Activated naive CD4-positive, alpha-beta T cell treated with anti-CD3 and anti-CD28 coated beads for 36 hours (primary cell): Measurements from ENCODE around the gene ALAD. TPM values are rescaled to one million over a fixed set of nuclear protein-coding genes. Genes with fewer than 3 reads are reported as not detected.
"Not testable (repeated sequence)": the region's sequence is repeated elsewhere in the genome, so short reads cannot be mapped to it uniquely, and the experiment has no call there.

ENCODE experiments used
- CTCF ChIA-PET: fragments of 350-600 bp; sonication (Branson Sonifier 250); formaldehyde crosslinking; loops from one replicate; lab custom pipeline; 2021; ENCODE audit warnings: antibody characterized with exemption; lab: Charles Lee
- DNase-seq: peaks from one replicate; pipeline ENCODE4 v3.0.0-alpha.2; 2020
- H3K27ac Mint-ChIP-seq: one replicate; pipeline ENCODE4 v1.8.0; 2021; ENCODE audit warnings: mild to moderate bottlenecking, mixed read lengths
- H3K27me3 Mint-ChIP-seq: one replicate; pipeline ENCODE4 v1.8.0; 2021; ENCODE audit warnings: low read depth, mixed read lengths
- H3K36me3 Mint-ChIP-seq: one replicate; pipeline ENCODE4 v1.8.0; 2021; ENCODE audit warnings: low read depth, mixed read lengths
- H3K4me1 Mint-ChIP-seq: one replicate; pipeline ENCODE4 v1.8.0; 2021; ENCODE audit warnings: low read depth, mixed read lengths
- H3K4me3 Mint-ChIP-seq: one replicate; pipeline ENCODE4 v1.8.0; 2021; ENCODE audit warnings: mild to moderate bottlenecking, moderate library complexity, mixed read lengths
- H3K9me3 Mint-ChIP-seq: one replicate; pipeline ENCODE4 v1.8.0; 2021; ENCODE audit warnings: mixed read lengths
- intact Hi-C: fragments of 100-400 bp; cut with micrococcal nuclease; formaldehyde crosslinking; loops from one replicate; pipeline ENCODE4 v1.15.1; 2023
- total RNA-seq, 2 experiments: library from RNA; stranded (reverse); gene quantifications; one replicate each; pipeline ENCODE4 v1.2.3, GENCODE V29; 2021

Gene ALAD
- total RNA-seq, 2 experiments from 2014 or later, result 16.1 to 17.7 TPM

DNA sequence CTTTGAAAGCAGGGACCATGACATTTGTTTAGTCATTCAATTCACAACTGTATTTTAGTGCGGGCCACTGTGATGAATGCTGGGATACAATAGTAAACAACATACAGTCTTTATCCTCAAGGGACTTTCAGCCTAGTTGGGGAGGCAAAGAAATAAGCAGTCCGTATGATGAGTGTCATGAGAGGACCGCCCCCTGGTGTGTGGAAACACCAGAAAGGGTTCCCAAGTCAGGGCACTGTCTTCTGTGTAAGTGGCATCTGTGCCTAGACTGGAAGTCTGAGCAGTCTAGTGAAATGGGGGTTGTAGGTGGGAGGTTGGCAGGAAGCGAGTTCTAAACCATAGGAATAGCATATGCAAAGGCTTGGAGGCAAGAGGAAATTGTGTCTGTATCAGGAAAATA is 16.3 kb upstream of the ALAD start:
- no peak overlapping the region for H3K4me3 Mint-ChIP-seq
- CTCF ChIA-PET, result no interaction called here
- no peaks in the 10 kb centered on the region for H3K9me3 Mint-ChIP-seq
- no peak for DNase-seq
- no peaks in the 10 kb centered on the region for H3K27me3 Mint-ChIP-seq
- H3K4me1 Mint-ChIP-seq, result no peaks in the 10 kb centered on the region
- no peak overlapping the region for H3K27ac Mint-ChIP-seq
- no peaks in the 10 kb centered on the region for H3K36me3 Mint-ChIP-seq
- intact Hi-C loops, result no loop called here

DNA sequence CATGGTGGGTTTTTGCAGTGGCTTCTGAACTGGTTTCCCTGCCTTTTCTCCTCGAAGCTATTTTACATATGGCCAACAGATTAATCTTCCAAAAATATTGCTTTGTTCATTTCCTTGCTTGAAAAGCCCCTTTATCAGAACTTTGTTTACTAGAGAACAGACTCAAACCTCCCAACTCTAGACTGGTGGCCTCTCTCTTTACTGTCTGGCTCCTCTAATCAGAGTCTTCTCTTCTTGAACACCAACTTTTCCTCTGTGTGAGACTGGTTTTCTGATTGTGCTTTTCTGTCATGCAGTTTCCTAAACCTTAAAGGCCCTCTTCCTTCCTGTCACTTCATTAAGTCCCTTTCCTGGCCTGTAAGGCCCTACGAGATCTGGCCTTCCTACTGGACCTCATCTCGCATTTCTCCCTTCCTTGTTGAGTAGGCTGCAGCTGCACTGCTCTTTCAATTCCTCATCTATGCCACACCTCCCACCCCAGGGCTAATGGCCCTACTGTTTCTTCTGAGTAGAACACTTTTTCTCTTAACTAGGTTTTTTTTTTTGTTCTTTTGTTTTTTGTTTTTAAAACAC is 15.2 kb upstream of the ALAD start:
- Mint-ChIP-seq H3K36me3 (no peaks in the 10 kb centered on the region), H3K4me3 (no peak overlapping the region), H3K27me3 (no peaks in the 10 kb centered on the region), H3K4me1 (peaks cover 6% of the 10 kb centered on the region), H3K27ac (no peak overlapping the region), H3K9me3 (no peaks in the 10 kb centered on the region)
- DNase-seq, result no peak
- CTCF ChIA-PET, result interaction anchor here (1.2 kb wide), 1 partner anchor 167 kb away, joined by 3 read pairs; no protein-coding TSS in a partner anchor
- intact Hi-C loops, result no loop called here

DNA sequence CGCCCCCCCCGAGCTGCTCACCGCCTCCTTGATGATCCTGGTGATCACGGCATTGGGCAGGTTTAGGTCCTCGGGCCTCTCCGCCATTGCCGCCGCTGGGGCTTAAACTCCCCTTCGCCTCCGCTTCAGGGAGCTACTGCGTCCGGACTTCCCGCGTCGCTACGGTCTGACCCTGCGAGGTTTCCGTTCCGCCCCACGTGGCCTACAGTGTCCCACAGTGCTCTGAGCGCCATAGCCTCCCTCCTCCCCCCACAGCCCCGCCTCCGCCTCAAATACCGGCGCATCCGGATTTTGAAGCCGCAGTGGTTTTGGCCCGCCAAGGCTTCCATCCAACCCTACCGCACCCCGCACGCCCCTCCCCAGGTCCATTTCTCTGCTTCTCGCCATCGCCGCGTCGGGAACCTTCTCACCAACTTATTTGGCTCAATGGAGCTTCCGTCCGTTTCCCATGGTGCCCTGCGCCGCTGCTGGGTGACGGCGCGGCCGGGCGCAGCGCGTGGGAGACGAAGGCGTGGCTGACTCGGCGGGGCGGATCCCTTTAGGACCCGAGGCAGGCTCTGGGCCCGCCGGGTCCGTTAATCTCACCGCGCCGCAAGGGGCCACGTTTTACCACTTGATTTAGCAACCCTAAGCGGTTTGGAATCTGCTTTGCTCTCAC is 9.3 kb upstream of the ALAD start, which contains the start of the genes C9orf43 and POLE3:
TSS of gene C9orf43 (plus strand) at position 541 of the 658 bp plus-strand sequence. CDS start 2,747 bp downstream, outside the sequence.
TSS of gene POLE3 (minus strand) at position 469 of the 658 bp plus-strand sequence. CDS start at position 87, 382 bp downstream.
- H3K4me1 Mint-ChIP-seq, result peaks cover 38% of the 10 kb centered on the region
- CTCF ChIA-PET, result interaction anchor here (0.6 to 2.4 kb wide), 10 partner anchors 9 to 245 kb away, joined by 3 to 13 read pairs (median 4); partner anchors contain the start of gene ALAD
- no peaks in the 10 kb centered on the region for H3K27me3 Mint-ChIP-seq
- intact Hi-C loops, result loop anchor here (1.0 to 2.0 kb wide), 10 partner anchors 8 to 254 kb away; partner anchors contain the start of genes CDC26, FKBP15, PRPF4 and SLC31A1
- peaks cover 27% of the 10 kb centered on the region for H3K36me3 Mint-ChIP-seq
- peak within 1 kb of the TSS; percentile 99 for H3K4me3 Mint-ChIP-seq
- DNase-seq, result peak; percentile 97
- H3K9me3 Mint-ChIP-seq, result no peaks in the 10 kb centered on the region
- H3K27ac Mint-ChIP-seq, result peak within 1 kb of the TSS; percentile 100

- DNase-seq, result no peak
- Mint-ChIP-seq H3K4me1 (peaks cover 38% of the 10 kb centered on the region), H3K9me3 (no peaks in the 10 kb centered on the region), H3K27me3 (no peaks in the 10 kb centered on the region), H3K27ac (peak overlapping the region; percentile 100), H3K36me3 (peaks cover 27% of the 10 kb centered on the region), H3K4me3 (peak overlapping the region; percentile 99)
- intact Hi-C loops, result loop anchor here (1.0 to 2.0 kb wide), 10 partner anchors 8 to 253 kb away; partner anchors contain the start of genes CDC26, FKBP15, PRPF4 and SLC31A1
- CTCF ChIA-PET, result interaction anchor here (0.6 to 2.4 kb wide), 9 partner anchors 8 to 245 kb away, joined by 3 to 13 read pairs (median 4); partner anchors contain the start of gene ALAD
Measured at GRCh38 chr9:113409883-113410206, 8.8 kb upstream of the ALAD start.

DNA sequence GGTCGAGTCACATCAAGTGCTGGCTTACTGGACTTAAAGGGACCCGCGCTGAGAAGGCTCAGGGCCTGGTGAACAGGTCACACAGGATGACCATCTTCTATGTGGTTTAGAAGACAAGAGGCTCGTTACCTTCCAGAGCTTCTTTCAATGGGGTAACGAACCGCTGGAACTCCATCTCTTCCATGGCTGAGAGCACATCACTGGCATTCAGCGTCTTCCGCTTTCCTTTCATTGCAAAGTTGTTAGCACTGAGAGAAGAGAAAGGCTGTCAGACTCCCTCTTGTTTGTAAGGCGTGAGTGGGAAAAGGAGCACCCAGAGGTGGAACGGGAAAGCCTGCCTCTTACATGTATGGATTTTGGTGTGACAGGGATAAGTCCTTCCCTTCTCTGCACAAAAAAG is 8.4 kb upstream of the ALAD start:
- no peak for DNase-seq
- Mint-ChIP-seq H3K27ac (peak overlapping the region; percentile 100), H3K4me3 (peak overlapping the region; percentile 99), H3K36me3 (peaks cover 27% of the 10 kb centered on the region), H3K9me3 (no peaks in the 10 kb centered on the region), H3K4me1 (peaks cover 38% of the 10 kb centered on the region), H3K27me3 (no peaks in the 10 kb centered on the region)
- intact Hi-C loops, result no loop called here
- CTCF ChIA-PET, result interaction anchor here (0.6 to 2.4 kb wide), 9 partner anchors 8 to 246 kb away, joined by 3 to 13 read pairs (median 4); partner anchors contain the start of genes ALAD, CDC26, PRPF4 and WDR31

GRCh38 chr9:113406873-113407511 is 5.9 kb upstream of the ALAD start:
- H3K27me3 Mint-ChIP-seq, H3K9me3 Mint-ChIP-seq, H3K4me3 Mint-ChIP-seq: not testable (repeated sequence)
- peaks cover 37% of the 10 kb centered on the region for H3K4me1 Mint-ChIP-seq
- peak; percentile 76 for DNase-seq
- CTCF ChIA-PET, result interaction anchor here (0.7 to 2.2 kb wide), 6 partner anchors 80 to 984 kb away, joined by 3 to 9 read pairs (median 6); partner anchors contain the start of genes CDC26 and PRPF4
- intact Hi-C loops, result loop anchor here (1.0 kb wide), 2 partner anchors 98 to 133 kb away; no protein-coding TSS in a partner anchor
- peak overlapping the region; percentile 83 for H3K27ac Mint-ChIP-seq
- H3K36me3 Mint-ChIP-seq, result peaks cover 27% of the 10 kb centered on the region

GRCh38 chr9:113406353-113406752 is 5.3 kb upstream of the ALAD start:
- H3K27ac Mint-ChIP-seq, DNase-seq, intact Hi-C loops, H3K4me3 Mint-ChIP-seq, H3K27me3 Mint-ChIP-seq, H3K9me3 Mint-ChIP-seq: not testable (repeated sequence)
- peaks cover 38% of the 10 kb centered on the region for H3K4me1 Mint-ChIP-seq
- peaks cover 27% of the 10 kb centered on the region for H3K36me3 Mint-ChIP-seq
- CTCF ChIA-PET, result interaction anchor here (0.6 to 1.9 kb wide), 6 partner anchors 79 to 176 kb away, joined by 3 to 7 read pairs (median 6); no protein-coding TSS in a partner anchor

- no peak overlapping the region for H3K4me3 Mint-ChIP-seq
- H3K9me3 Mint-ChIP-seq, result no peaks in the 10 kb centered on the region
- no peak for DNase-seq
- H3K27me3 Mint-ChIP-seq, result no peaks in the 10 kb centered on the region
- intact Hi-C loops, result no loop called here
- H3K4me1 Mint-ChIP-seq, result peaks cover 38% of the 10 kb centered on the region
- CTCF ChIA-PET, result interaction anchor here (0.6 to 6.7 kb wide), 11 partner anchors 27 to 452 kb away, joined by 3 to 61 read pairs (median 4); partner anchors contain the start of genes BSPRY, CDC26, HDHD3 and PRPF4
- H3K27ac Mint-ChIP-seq, result no peak overlapping the region
- peaks cover 13% of the 10 kb centered on the region for H3K36me3 Mint-ChIP-seq
Measured at GRCh38 chr9:113403646-113404045, 2.6 kb upstream of the ALAD start.

GRCh38 chr9:113399646-113400200 is 1.4 kb downstream of the ALAD start:
- Mint-ChIP-seq H3K27me3 (no peaks in the 10 kb centered on the region), H3K36me3 (no peaks in the 10 kb centered on the region), H3K4me3 (peak overlapping the region; percentile 69), H3K27ac (no peak overlapping the region), H3K9me3 (no peaks in the 10 kb centered on the region), H3K4me1 (peaks cover 20% of the 10 kb centered on the region)
- CTCF ChIA-PET, result interaction anchor here (0.5 to 6.7 kb wide), 7 partner anchors 11 to 1060 kb away, joined by 4 to 61 read pairs (median 5); partner anchors contain the start of genes C9orf43, CDC26, POLE3 and PRPF4
- DNase-seq, result no peak
- intact Hi-C loops, result loop anchor here (2.0 kb wide), 7 partner anchors 23 to 259 kb away; partner anchors contain the start of genes CDC26, FKBP15, HDHD3 and PRPF4

DNA sequence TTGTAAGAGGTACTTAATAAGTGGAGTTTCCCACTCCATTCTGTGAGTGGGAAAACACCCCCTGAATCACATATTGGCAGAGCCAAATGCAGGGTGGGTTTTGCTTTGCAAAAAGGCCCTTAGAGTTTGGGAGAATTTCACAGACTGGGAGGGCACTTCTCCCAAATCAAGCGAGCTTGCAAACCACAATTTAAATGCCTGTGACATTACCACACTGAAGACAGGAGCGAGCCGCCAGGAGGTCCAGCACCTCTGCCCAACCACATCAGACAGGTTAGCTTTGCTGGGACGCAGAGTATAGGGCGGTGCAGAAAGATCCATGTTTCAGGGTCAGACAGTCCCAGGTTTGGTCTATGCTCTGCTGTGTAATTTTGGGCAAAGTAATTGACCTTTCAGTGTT is 2.3 kb downstream of the ALAD start:
- CTCF ChIA-PET, result interaction anchor here (0.7 to 2.2 kb wide), 6 partner anchors 12 to 193 kb away, joined by 3 to 7 read pairs (median 4); partner anchors contain the start of genes C9orf43 and POLE3
- DNase-seq, result no peak
- intact Hi-C loops, result no loop called here
- no peak overlapping the region for H3K4me3 Mint-ChIP-seq
- no peaks in the 10 kb centered on the region for H3K27me3 Mint-ChIP-seq
- no peaks in the 10 kb centered on the region for H3K36me3 Mint-ChIP-seq
- H3K9me3 Mint-ChIP-seq, result no peaks in the 10 kb centered on the region
- H3K27ac Mint-ChIP-seq, result no peak overlapping the region
- H3K4me1 Mint-ChIP-seq, result peaks cover 20% of the 10 kb centered on the region

- CTCF ChIA-PET, result interaction anchor here (0.6 kb wide), 1 partner anchor 110 kb away, joined by 3 read pairs; no protein-coding TSS in a partner anchor
- H3K27ac Mint-ChIP-seq, result no peak overlapping the region
- no peaks in the 10 kb centered on the region for H3K36me3 Mint-ChIP-seq
- DNase-seq, result no peak
- H3K4me3 Mint-ChIP-seq, result no peak overlapping the region
- peaks cover 20% of the 10 kb centered on the region for H3K4me1 Mint-ChIP-seq
- no peaks in the 10 kb centered on the region for H3K27me3 Mint-ChIP-seq
- intact Hi-C loops, result no loop called here
- no peaks in the 10 kb centered on the region for H3K9me3 Mint-ChIP-seq
Measured at GRCh38 chr9:113397203-113397631, 3.9 kb downstream of the ALAD start.
